MM.1S (cell line): ENCODE results near the gene MCM9.

ENCODE experiments used
- DNase-seq: peaks from one replicate; pipeline ENCODE4 v3.0.0-alpha.2; 2015
- H2AFZ ChIP-seq: fragments of 300-600 bp; sonication (generic); 2 replicates; pipeline ENCODE4 v1.6.0; 2016; ENCODE audit warnings: antibody characterized with exemption, low read length
- H3F3A ChIP-seq: fragments of 300-600 bp; sonication (generic); 2 replicates; pipeline ENCODE4 v1.6.1; 2016; ENCODE audit warnings: mild to moderate bottlenecking, antibody characterized with exemption, low read length, moderate library complexity, mixed read lengths; ENCODE audit not compliant: insufficient read depth
- H3K27ac ChIP-seq: fragments of 300-600 bp; sonication (generic); 2 replicates; pipeline ENCODE4 v1.5.1; 2016; ENCODE audit warnings: mild to moderate bottlenecking, low read length
- H3K27me3 ChIP-seq: fragments of 300-600 bp; sonication (generic); replicated peaks from 2 replicates; pipeline ENCODE4 v1.6.0; 2016; ENCODE audit warnings: low read length; ENCODE audit not compliant: insufficient read depth
- H3K36me3 ChIP-seq: fragments of 300-600 bp; sonication (generic); replicated peaks from 2 replicates; pipeline ENCODE4 v1.6.1; 2016; ENCODE audit warnings: mild to moderate bottlenecking, low read length, mixed read lengths; ENCODE audit not compliant: insufficient read depth
- H3K4me1 ChIP-seq: fragments of 300-600 bp; sonication (generic); 2 replicates; pipeline ENCODE4 v1.6.1; 2016; ENCODE audit warnings: low read length, mixed read lengths
- H3K4me2 ChIP-seq: fragments of 300-600 bp; sonication (generic); 2 replicates; pipeline ENCODE4 v1.6.0; 2016; ENCODE audit warnings: low read depth, low read length
- H3K4me3 ChIP-seq: fragments of 300-600 bp; sonication (generic); 2 replicates; pipeline ENCODE4 v1.5.1; 2016; ENCODE audit warnings: low read length, mixed read lengths
- H3K79me2 ChIP-seq: fragments of 300-600 bp; sonication (generic); 2 replicates; pipeline ENCODE4 v1.6.1; 2016; ENCODE audit warnings: mixed run types, low read length, mixed read lengths
- H3K9ac ChIP-seq: fragments of 300-600 bp; sonication (generic); 2 replicates; pipeline ENCODE4 v1.6.1; 2016; ENCODE audit warnings: low read length, mixed read lengths
- H3K9me2 ChIP-seq: fragments of 300-600 bp; sonication (generic); replicated peaks from 2 replicates; pipeline ENCODE4 v1.6.1; 2016; ENCODE audit warnings: mild to moderate bottlenecking, low read length, mixed read lengths; ENCODE audit not compliant: insufficient read depth
- H3K9me3 ChIP-seq: fragments of 300-600 bp; sonication (generic); replicated peaks from 2 replicates; pipeline ENCODE4 v1.6.1; 2016; ENCODE audit warnings: mild to moderate bottlenecking, low read length, mixed read lengths; ENCODE audit not compliant: insufficient read depth
- H4K20me1 ChIP-seq: fragments of 300-600 bp; sonication (generic); 2 replicates; pipeline ENCODE4 v1.6.1; 2016; ENCODE audit warnings: mild to moderate bottlenecking, low read length, moderate library complexity, mixed read lengths; ENCODE audit not compliant: insufficient read depth
- CTCF ChIP-seq: fragments of 300-600 bp; sonication (generic); IDR thresholded peaks from 2 replicates; pipeline ENCODE4 v1.5.1; 2016; ENCODE audit warnings: antibody characterized with exemption, low read length, mixed read lengths
- EZH2 ChIP-seq: fragments of 300-600 bp; sonication (generic); optimal IDR thresholded peaks from 2 replicates; pipeline ENCODE3; 2017; ENCODE audit warnings: low read depth, mild to moderate bottlenecking, antibody characterized with exemption, low read length, mixed read lengths
- EZH2phosphoT487 ChIP-seq: fragments of 300-600 bp; sonication (generic); IDR thresholded peaks from 2 replicates; pipeline ENCODE4 v1.6.1; 2018; ENCODE audit warnings: antibody characterized with exemption, low read length

Gene MCM9

GRCh38 chr6:118815495-118815894 is 119.5 kb downstream of the MCM9 start:
- TF ChIP-seq EZH2phosphoT487: no peak
- Histone ChIP-seq H3K27ac (no peak overlapping the region), H3K9ac (no peak overlapping the region)

GRCh38 chr6:118813775-118814174 is 121.2 kb downstream of the MCM9 start:
- Histone ChIP-seq H3K9ac (no peak overlapping the region), H2AFZ (no peak overlapping the region), H3K27me3 (no peaks in the 10 kb centered on the region), H3K4me1 (no peaks in the 10 kb centered on the region), H3K36me3 (no peaks in the 10 kb centered on the region), H3K9me3 (no peaks in the 10 kb centered on the region), H3K4me2 (no peak overlapping the region), H3K4me3 (no peak overlapping the region), H3K79me2 (no peaks in the 10 kb centered on the region), H4K20me1 (no peaks in the 10 kb centered on the region), H3K9me2 (no peaks in the 10 kb centered on the region), H3F3A (no peaks in the 10 kb centered on the region), H3K27ac (no peak overlapping the region)
- TF ChIP-seq EZH2phosphoT487: no peak
- no peak for DNase-seq

More at GRCh38 chr6:118815495-118815894, 119.5 kb downstream of the MCM9 start:
- H3F3A ChIP-seq: no peaks in the 10 kb centered on the region
- H3K4me2 ChIP-seq: no peak overlapping the region
- no peaks in the 10 kb centered on the region for H3K4me1 ChIP-seq
- H3K9me3 ChIP-seq: no peaks in the 10 kb centered on the region
- H3K79me2 ChIP-seq: no peaks in the 10 kb centered on the region
- H2AFZ ChIP-seq: no peak overlapping the region
- H3K36me3 ChIP-seq: no peaks in the 10 kb centered on the region
- H4K20me1 ChIP-seq: no peaks in the 10 kb centered on the region
- no peaks in the 10 kb centered on the region for H3K9me2 ChIP-seq
- H3K27me3 ChIP-seq: no peaks in the 10 kb centered on the region
- H3K4me3 ChIP-seq: no peak overlapping the region
- DNase-seq: no peak

- Histone ChIP-seq H3K4me1 (no peaks in the 10 kb centered on the region), H3K36me3 (no peaks in the 10 kb centered on the region), H3K4me3 (no peak overlapping the region), H3K9ac (no peak overlapping the region), H3K79me2 (no peaks in the 10 kb centered on the region), H3K27ac (no peak overlapping the region), H4K20me1 (no peaks in the 10 kb centered on the region), H2AFZ (no peak overlapping the region), H3K9me2 (no peaks in the 10 kb centered on the region), H3K4me2 (no peak overlapping the region), H3K27me3 (no peaks in the 10 kb centered on the region), H3F3A (no peaks in the 10 kb centered on the region), H3K9me3 (no peaks in the 10 kb centered on the region)
- no peak for DNase-seq
- TF ChIP-seq EZH2phosphoT487 (no peak), EZH2 (no peak), CTCF (no peak)
Observed at GRCh38 chr6:118812970-118813369, 122.0 kb downstream of the MCM9 start.

GRCh38 chr6:118810420-118811027 is 124.4 kb downstream of the MCM9 start:
- H3K4me1 ChIP-seq: no peaks in the 10 kb centered on the region

More at GRCh38 chr6:118810420-118811027, 124.4 kb downstream of the MCM9 start:
- Histone ChIP-seq H3K9me3 (no peaks in the 10 kb centered on the region), H3K27ac (no peak overlapping the region), H3K9ac (no peak overlapping the region), H4K20me1 (no peaks in the 10 kb centered on the region), H3K4me2 (no peak overlapping the region), H3K36me3 (no peaks in the 10 kb centered on the region), H2AFZ (no peak overlapping the region), H3K79me2 (no peaks in the 10 kb centered on the region), H3K27me3 (no peaks in the 10 kb centered on the region), H3K4me3 (no peak overlapping the region), H3K9me2 (no peaks in the 10 kb centered on the region), H3F3A (no peaks in the 10 kb centered on the region)
- no peak for DNase-seq
- TF ChIP-seq EZH2phosphoT487: no peak
- no peak for TF ChIP-seq EZH2
- TF ChIP-seq CTCF: no peak
